Astrocyte (in vitro differentiated cells and primary cell): ENCODE measurements around the gene ROMO1.

Experiments used
- EZH2 ChIP-seq: IDR thresholded peaks from 2 replicates; pipeline ENCODE4 v1.6.1; 2012; ENCODE audit warnings: mild to moderate bottlenecking, low read length, inconsistent platforms; ENCODE audit not compliant: insufficient read depth
- TF ChIP-seq, protein P1 (sequence below): IDR thresholded peaks from 2 replicates; pipeline ENCODE4 v1.5.1; 2011; ENCODE audit warnings: low read depth, mild to moderate bottlenecking, inconsistent platforms, low read length, moderate library complexity; ENCODE audit not compliant: insufficient read depth

GRCh38 chr20:35674921-35675320 lies 24.3 kb upstream of the ROMO1 start:
- TF ChIP-seq, protein P1, sequence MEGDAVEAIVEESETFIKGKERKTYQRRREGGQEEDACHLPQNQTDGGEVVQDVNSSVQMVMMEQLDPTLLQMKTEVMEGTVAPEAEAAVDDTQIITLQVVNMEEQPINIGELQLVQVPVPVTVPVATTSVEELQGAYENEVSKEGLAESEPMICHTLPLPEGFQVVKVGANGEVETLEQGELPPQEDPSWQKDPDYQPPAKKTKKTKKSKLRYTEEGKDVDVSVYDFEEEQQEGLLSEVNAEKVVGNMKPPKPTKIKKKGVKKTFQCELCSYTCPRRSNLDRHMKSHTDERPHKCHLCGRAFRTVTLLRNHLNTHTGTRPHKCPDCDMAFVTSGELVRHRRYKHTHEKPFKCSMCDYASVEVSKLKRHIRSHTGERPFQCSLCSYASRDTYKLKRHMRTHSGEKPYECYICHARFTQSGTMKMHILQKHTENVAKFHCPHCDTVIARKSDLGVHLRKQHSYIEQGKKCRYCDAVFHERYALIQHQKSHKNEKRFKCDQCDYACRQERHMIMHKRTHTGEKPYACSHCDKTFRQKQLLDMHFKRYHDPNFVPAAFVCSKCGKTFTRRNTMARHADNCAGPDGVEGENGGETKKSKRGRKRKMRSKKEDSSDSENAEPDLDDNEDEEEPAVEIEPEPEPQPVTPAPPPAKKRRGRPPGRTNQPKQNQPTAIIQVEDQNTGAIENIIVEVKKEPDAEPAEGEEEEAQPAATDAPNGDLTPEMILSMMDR, result no peak
- no peak for TF ChIP-seq EZH2
